Skeletal muscle tissue (tissue), 4 donors: ENCODE measurements around the gene MRGPRF. TPM values are rescaled to one million over a fixed set of nuclear protein-coding genes. Genes with fewer than 3 reads are reported as not detected.
A peak's percentile ranks its signal among the peaks of the same experiment; 100 is the strongest.

Experiments used
- H3K27ac ChIP-seq: one replicate; pipeline ENCODE4 v1.7.0; 2013; ENCODE audit warnings: mild to moderate bottlenecking, low read depth, low read length, inconsistent platforms
- H3K27me3 ChIP-seq, 3 donors: one replicate each; pipeline ENCODE4 v1.7.0; 2013; ENCODE audit warnings: low read length in 3 of 3; ENCODE audit not compliant: control insufficient read depth in 3 of 3, insufficient read depth in 3 of 3
- H3K36me3 ChIP-seq, 3 donors: one replicate each; pipeline ENCODE4 v1.7.0; 2013; ENCODE audit warnings: low read length in 3 of 3; ENCODE audit not compliant: control insufficient read depth in 3 of 3, insufficient read depth in 3 of 3
- H3K4me1 ChIP-seq, 3 donors: one replicate each; pipeline ENCODE4 v1.7.0; 2013; ENCODE audit warnings: low read length in 3 of 3, mild to moderate bottlenecking in 3 of 3; ENCODE audit not compliant: control insufficient read depth in 3 of 3, insufficient read depth in 3 of 3
- H3K4me3 ChIP-seq, 3 donors: one replicate each; pipeline ENCODE4 v1.7.0; 2013; ENCODE audit warnings: low read length in 3 of 3
- H3K9ac ChIP-seq, 3 donors: one replicate each; pipeline ENCODE4 v1.7.0; 2013; ENCODE audit warnings: low read length in 3 of 3, mild to moderate bottlenecking in 3 of 3, moderate library complexity in 2 of 3, low read depth in 1 of 3
- H3K9me3 ChIP-seq, 3 donors: one replicate each; pipeline ENCODE4 v1.7.0; 2013; ENCODE audit warnings: low read length in 3 of 3; ENCODE audit not compliant: control insufficient read depth in 3 of 3
- total RNA-seq: library from RNA; depleted of rRNA; stranded (reverse); fragments of >200 nt; gene quantifications from one replicate; pipeline ENCODE4 v1.2.3, GENCODE V29; 2014
- donor health status: Osteomylitis.

MRGPRF gene
- total RNA-seq, 1 donor from 2014 or later, result 16.7 TPM

DNA sequence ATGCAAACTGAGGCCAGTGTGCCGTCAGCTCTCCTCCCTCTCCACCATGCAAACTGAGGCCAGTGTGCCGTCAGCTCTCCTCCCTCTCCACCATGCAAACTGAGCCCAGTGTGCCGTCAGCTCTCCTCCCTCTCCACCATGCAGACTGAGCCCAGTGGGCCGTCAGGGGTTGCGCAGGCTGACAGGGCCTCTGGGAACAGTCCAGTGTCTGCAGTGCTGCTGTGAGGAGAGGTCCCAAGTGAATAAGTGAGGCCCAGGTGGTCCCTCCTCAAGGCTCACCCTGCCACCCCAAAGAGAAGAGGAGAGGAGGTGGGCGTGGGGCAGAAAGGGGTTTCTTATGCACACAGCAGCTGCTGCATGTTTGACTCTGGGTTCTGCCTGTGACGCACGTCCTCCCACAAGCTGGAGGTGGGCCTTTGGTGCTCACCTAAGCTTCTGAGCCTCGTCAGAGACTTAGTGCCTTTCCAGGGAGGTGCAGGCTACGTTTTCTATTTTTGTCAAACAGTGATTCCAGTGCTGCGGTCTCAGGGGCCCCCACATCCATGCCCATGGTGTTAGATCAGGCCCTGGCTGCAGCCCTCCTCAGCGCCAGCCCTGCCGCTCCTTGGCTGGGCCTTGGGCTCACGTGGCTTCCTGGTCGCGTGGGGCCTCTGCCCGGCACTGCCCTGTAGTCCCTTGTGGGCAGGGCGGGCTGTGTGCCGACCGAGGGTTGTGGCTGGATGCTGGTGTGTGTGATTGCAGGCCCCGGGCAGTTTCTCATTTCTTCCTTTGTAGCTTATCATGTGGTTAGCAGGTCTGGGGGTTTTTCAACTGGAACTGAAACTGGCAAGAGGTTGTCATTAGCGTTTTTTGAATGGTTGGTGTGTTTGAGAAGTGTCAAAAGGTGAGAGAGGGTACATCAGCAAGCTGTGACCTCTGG lies 42.8 kb upstream of the MRGPRF start:
- Histone ChIP-seq H3K27ac (no peak overlapping the region), H3K4me1 (peaks cover 8 to 30% (median 12%) of the 10 kb centered on the region in 3 donors), H3K9ac (peak overlapping the region in 1 of 3 donors; percentile 40), H3K9me3 (no peaks in the 10 kb centered on the region), H3K36me3 (peaks cover 24 to 31% (median 25%) of the 10 kb centered on the region in 3 donors), H3K4me3 (no peak overlapping the region), H3K27me3 (no peaks in the 10 kb centered on the region)

DNA sequence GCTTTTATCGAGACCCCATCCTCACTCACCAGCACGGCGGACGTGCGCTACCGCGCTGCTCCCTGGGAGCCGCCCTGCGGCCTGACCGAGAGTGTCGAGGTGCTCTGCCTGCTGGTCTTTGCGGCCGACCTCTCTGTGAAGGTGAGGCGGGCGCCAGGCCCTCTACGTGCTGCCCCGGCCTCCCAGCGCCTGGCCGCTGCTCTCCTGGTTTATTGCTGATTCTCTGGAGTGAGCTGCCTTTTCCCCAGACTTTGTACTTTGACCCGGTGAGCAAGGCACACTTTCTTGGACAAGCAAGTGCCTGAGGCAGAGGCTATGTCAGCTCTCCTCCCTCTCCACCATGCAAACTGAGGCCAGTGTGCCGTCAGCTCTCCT lies 42.2 kb upstream of the MRGPRF start:
- H3K9ac ChIP-seq, result no peak overlapping the region
- H3K27me3 ChIP-seq, result no peaks in the 10 kb centered on the region
- no peak overlapping the region for H3K4me3 ChIP-seq
- H3K36me3 ChIP-seq, result peaks cover 24 to 28% (median 25%) of the 10 kb centered on the region in 3 donors
- H3K4me1 ChIP-seq, result peaks cover 13 to 36% (median 15%) of the 10 kb centered on the region in 3 donors
- no peaks in the 10 kb centered on the region for H3K9me3 ChIP-seq
- no peak overlapping the region for H3K27ac ChIP-seq

DNA sequence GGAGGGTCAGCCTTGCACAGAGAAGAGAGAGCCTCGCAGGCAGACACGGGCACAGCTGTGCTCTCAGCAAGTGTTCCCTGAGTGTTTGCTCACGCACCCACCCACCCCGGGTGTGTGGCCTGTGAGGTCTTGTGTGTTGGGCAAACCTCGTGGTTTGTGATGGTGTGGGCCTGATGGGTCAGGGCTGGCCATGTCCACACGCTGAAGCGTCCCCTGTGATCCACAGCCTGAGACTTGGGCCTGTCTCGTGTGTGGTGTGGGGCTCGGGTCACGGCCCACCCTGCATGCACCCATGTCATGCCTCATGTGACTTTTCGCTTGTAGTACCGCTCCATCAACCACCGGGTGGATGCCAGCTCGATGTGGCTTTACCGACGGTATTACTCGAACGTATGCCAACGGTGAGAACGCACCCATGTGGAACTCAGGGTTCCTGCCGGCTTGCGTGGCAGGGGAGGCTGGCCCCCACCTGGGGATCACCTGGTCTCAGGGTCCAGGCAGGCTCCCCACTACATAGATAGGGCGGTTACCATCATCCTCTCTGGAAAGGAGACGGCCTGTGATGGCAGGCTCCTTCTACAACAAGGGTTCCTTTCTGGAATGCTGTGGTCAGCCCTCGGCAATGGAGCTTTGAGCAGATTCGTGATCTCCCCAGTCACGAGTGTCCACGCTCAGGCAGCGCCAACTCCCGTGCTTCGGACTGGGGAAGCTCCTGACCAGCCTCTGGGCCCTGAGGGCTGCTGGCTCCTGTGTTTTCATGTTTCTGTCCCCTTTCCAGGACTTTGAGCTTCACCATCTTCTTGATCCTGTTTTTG lies 41.6 kb upstream of the MRGPRF start:
- H3K27ac ChIP-seq, result no peak overlapping the region
- H3K4me3 ChIP-seq, result no peak overlapping the region
- no peak overlapping the region for H3K9ac ChIP-seq
- H3K27me3 ChIP-seq, result no peaks in the 10 kb centered on the region
- H3K36me3 ChIP-seq, result peaks cover 18 to 23% (median 22%) of the 10 kb centered on the region in 3 donors
- H3K4me1 ChIP-seq, result peaks cover 19 to 42% (median 20%) of the 10 kb centered on the region in 3 donors
- no peaks in the 10 kb centered on the region for H3K9me3 ChIP-seq

DNA sequence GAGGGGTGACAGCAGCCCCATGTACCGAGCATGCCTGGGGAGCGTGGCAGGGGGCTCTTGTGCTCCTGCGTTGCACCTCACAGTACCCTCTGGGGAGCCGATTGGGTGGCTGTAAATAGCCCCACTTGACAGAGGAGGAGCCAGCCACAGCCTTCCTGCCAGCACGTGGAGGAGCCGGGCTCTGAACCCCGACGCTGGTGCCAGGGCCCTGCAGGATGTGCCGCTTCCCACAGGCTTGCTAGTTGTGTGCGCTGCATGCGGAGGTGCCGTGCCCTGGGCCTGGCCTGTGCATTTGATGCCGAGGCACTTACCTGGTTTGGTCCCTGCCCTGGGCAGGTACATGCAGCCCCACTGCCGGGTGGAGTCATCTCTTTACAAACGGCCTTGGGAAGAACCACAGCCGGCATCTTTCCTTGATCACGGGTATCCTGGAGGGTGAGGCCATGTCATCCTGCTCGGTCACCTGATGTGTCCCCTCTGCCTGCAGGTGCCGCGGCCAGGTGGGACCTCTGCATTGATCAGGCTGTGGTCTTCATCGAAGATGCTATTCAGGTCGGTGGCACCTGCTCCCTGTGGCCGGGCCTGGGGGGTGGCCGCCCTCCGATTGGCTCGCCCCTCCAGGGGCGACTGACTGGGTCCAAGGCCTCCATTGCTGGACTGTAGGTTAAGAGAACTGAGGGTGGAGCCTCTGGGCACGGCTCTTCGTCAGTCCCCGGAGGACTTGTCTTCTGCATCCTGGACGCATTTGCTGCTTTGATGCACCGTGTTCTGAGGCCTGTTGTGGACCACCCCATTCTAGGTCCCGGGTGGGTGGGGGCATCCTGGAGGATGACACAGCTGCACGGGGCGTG lies 40.7 kb upstream of the MRGPRF start:
- Histone ChIP-seq H3K9ac (no peak overlapping the region), H3K9me3 (no peaks in the 10 kb centered on the region), H3K27me3 (no peaks in the 10 kb centered on the region), H3K4me1 (peaks cover 19 to 47% (median 24%) of the 10 kb centered on the region in 3 donors), H3K36me3 (peaks cover 17 to 18% (median 18%) of the 10 kb centered on the region in 3 donors), H3K4me3 (no peak overlapping the region), H3K27ac (no peak overlapping the region)

DNA sequence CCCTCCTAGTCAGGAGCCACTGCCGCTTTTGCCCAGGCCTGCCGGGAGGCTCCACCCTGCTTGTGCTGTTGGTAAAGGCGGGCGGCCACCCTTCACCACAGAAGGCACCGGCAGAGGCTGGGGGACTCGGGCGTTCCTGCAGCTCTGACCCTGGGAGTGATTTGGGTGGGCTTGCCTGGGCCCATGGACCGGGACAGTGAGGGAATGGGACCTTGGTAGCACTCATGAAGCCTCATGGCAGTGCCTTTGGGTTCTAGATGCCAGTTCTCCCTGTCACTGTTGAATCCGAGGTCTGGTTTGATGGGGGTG lies 40.1 kb upstream of the MRGPRF start:
- Histone ChIP-seq H3K4me3 (no peak overlapping the region), H3K4me1 (peaks cover 19 to 51% (median 24%) of the 10 kb centered on the region in 3 donors), H3K9me3 (no peaks in the 10 kb centered on the region), H3K27ac (no peak overlapping the region), H3K9ac (peak overlapping the region in 1 of 3 donors; percentile 33), H3K27me3 (no peaks in the 10 kb centered on the region), H3K36me3 (peaks cover 17 to 18% (median 17%) of the 10 kb centered on the region in 3 donors)

DNA sequence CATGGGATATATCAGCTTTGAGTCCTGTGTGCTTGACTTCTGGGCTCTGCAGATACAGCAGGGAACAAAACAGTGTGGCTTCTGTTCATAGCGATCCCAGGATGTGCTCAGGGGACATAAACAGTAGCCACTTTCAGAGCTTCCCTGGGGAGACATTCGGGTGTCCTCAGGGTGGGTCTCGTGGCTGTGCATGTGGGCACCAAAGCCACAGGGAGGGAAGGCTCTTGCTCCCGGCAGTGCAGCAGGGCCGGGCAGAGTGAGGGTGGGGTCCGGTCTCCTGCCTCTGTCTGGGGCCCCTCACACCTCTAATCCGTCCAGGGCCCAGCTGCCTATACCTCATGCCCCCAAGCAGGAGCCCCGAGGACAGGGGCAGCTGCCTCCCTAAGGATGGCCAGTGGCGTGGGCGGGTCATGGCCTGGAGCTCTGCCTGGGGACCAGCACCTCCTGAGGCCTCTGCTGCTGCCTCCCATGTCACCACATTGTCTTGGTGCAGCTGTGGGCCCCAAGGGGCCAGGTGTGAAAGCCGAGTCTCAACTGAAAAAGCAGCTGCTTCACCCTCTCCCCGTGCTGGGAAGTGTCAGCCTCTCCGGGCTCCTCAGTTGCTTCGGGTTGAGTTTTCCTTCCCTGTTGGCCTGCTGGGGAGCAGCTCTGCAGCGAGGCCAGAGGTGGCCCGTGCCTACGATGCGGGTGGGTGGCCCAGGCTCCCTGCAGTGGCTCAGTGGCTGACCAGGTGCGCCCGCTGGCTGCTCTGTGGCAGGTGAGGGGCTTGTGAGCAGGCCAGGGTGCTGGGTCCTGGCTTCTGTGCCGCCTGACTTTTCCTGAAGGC lies 39.5 kb upstream of the MRGPRF start:
- Histone ChIP-seq H3K27ac (no peak overlapping the region), H3K4me3 (no peak overlapping the region), H3K4me1 (peaks cover 19 to 55% (median 27%) of the 10 kb centered on the region in 3 donors), H3K27me3 (no peaks in the 10 kb centered on the region), H3K9ac (peak overlapping the region in 2 of 3 donors; percentile 20 to 33), H3K36me3 (peaks cover 15 to 17% (median 15%) of the 10 kb centered on the region in 3 donors), H3K9me3 (no peaks in the 10 kb centered on the region)

DNA sequence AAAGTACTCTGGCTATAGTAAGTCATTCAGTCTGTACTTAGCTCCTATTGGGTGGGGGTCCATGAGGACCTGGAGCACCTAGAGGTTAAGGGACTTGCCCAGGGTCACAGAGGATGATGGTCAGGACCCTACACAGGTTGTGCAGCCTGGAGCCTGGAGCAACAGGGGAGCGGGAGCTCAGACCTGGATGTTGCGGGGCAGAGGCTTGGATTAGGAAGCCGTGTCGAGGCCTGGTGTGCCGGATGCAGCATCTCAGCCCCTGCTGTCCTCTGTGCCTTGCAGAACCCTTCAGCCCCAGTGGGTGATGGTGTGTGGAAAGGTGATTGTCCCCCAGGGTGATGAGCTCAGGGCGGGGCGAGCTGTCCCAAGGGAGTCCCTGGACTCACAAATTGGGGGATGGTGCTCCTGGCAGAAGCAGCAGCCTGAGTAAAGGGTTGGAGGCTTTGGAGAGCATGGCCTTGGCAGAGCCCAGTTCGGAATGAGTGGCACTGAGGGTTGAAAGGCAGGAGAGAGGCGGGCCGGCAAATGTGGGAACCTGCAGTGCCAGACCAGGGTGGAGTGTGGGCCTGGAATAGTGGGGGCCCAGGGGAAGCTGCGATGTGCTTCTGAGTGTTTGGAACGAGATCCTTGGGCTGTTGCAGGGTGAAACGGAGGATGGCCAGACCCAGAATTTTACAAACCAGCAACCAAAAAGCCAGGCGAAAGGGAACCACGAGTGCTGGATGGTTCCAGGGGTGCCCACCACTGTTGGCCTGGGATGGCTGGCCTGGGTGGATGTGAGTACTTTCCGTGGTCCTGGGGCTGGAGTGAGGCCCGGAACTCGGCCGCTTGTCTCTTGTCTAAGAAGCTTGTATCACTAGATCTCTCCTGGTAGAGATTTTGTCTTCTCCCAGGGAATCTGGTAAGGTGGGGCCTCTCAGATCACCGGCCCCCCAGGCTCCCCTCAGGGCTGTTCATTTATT lies 38.6 kb upstream of the MRGPRF start:
- Histone ChIP-seq H3K9me3 (no peaks in the 10 kb centered on the region), H3K4me1 (peaks cover 19 to 55% (median 27%) of the 10 kb centered on the region in 3 donors), H3K27me3 (no peaks in the 10 kb centered on the region), H3K27ac (no peak overlapping the region), H3K4me3 (no peak overlapping the region), H3K9ac (peak overlapping the region in 2 of 3 donors; percentile 20 to 62), H3K36me3 (peaks cover 11 to 15% (median 12%) of the 10 kb centered on the region in 3 donors)

DNA sequence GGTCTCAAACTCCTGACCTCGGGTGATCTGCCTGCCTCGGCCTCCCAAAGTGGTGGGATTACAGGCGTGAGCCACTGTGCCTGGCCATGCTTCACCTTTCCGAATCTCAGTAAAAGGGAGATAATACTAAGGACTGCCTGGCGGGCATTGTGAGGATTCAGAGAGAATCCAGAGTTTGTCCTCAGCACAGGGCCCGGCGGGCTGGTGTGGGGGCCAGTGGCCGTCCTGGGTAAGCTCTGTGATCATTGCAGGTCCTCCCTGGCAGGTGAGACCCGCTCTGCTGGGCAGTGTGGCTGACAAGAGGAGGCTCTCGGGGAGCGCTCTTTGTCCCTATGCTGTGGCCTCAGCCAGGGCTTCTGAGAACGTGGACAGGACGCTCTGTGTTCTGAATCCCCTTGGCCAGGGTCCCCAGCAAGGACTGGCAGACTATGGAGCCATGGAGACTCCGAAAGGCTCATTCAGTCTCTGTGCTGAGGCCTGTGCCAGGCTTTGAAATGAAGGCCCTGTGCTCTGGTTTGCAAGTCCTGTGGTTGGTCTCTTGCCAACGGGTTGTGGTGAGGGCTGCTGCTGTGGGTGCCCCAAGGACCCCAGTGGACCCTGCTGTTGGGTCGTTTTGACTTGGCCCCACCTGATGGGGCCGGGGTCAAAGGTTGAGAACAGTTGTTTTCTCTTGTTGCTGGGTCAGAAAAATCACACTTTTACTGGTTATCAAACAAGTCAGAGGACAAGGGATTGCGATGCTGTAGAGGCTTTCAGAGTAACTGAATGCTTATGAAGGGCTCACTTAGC lies 37.7 kb upstream of the MRGPRF start:
- no peaks in the 10 kb centered on the region for H3K27me3 ChIP-seq
- peak overlapping the region in 2 of 3 donors; percentile 40 to 50 for H3K9ac ChIP-seq
- H3K4me1 ChIP-seq, result peaks cover 18 to 49% (median 26%) of the 10 kb centered on the region in 3 donors
- H3K4me3 ChIP-seq, result peak overlapping the region in 1 of 3 donors; percentile 14
- H3K9me3 ChIP-seq, result no peaks in the 10 kb centered on the region
- no peak overlapping the region for H3K27ac ChIP-seq
- peaks cover 10 to 15% (median 11%) of the 10 kb centered on the region in 3 donors for H3K36me3 ChIP-seq
